DOHH2 (cell line): Measurements from ENCODE around the gene LOXL1.

Experiments
- CTCF ChIP-seq: fragments of 200-600 bp; sonication (generic); IDR thresholded peaks from one replicate; pipeline ENCODE4 v1.5.1; 2014; ENCODE audit warnings: antibody characterized with exemption, mild to moderate bottlenecking, low read depth, low read length; ENCODE audit not compliant: poor library complexity, severe bottlenecking
- EZH2phosphoT487 ChIP-seq: fragments of 200-600 bp; sonication (generic); IDR thresholded peaks from 2 replicates; pipeline ENCODE4 v1.6.1; 2017; ENCODE audit warnings: borderline replicate concordance, mild to moderate bottlenecking, antibody characterized with exemption, low read length, moderate library complexity, mixed read lengths

DNA sequence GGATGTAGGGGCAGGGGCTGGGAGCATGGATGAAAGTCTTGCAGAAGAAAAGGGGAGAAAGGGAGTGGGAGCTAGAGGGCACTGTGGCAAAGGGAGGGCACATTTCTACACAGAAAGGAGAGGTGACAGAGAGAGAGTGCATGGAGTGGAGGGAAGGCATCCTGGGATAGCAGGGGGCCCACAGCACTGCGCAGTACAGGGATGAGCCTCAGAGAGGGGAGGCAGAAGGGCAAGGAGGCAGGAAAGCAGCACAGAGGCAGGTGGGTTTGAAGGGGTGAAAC, 60.5 kb downstream of the LOXL1 start:
- TF ChIP-seq CTCF (no peak), EZH2phosphoT487 (no peak)
